GM03348 (cell line): ENCODE results near the gene MCOLN1.

Experiments used
- DNase-seq: peaks from one replicate; pipeline ENCODE4 v3.0.0; 2012; ENCODE audit warnings: low spot score

Gene MCOLN1

DNA sequence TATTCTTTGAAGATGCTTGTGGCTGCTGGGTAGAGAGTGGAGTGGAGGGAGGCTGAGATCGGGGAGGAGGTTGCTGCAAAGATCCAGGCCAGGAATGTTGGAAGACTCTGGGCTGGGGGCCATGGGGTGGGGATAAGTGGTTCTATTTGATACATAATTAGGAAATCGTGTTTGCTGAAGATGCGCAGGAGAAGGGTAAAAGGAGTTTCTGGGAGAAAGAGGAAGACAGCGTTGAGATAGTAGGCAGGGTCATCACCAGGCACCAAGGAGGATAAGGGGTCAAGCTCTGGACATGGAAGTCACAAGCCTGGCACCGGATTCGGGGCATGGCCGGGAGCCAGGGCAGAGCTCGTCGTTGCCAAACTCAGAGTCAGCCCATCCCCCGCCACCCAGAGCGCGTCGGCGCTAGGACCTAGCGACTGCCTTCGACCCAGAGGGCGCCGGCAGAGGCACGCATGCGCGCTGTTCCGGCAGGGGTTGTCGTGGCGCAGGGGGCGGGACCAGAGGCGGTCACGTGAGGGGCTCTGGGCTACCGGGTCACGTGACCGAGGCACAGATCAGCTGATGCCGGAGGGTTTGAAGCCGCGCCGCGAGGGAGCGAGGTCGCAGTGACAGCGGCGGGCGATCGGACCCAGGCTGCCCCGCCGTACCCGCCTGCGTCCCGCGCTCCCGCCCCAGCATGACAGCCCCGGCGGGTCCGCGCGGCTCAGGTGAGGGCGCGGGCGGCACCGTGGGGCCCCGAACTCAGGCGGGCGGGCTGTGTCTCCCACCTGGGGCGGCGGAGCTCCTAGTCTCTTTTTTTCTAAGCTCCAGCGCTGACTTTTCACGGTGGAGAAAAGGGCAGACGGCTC, at the start of gene MCOLN1:
Gene MCOLN1 (plus strand): TSS at position 553 of the 851 bp plus-strand sequence. CDS start 127 bp downstream, at position 680.
- DNase-seq, result peak; percentile 100

GRCh38 chr19:7475665-7476064, 46.8 kb upstream of the MCOLN1 start:
- DNase-seq, result no peak

GRCh38 chr19:7476241-7476640, 46.2 kb upstream of the MCOLN1 start:
- DNase-seq, result no peak

DNA sequence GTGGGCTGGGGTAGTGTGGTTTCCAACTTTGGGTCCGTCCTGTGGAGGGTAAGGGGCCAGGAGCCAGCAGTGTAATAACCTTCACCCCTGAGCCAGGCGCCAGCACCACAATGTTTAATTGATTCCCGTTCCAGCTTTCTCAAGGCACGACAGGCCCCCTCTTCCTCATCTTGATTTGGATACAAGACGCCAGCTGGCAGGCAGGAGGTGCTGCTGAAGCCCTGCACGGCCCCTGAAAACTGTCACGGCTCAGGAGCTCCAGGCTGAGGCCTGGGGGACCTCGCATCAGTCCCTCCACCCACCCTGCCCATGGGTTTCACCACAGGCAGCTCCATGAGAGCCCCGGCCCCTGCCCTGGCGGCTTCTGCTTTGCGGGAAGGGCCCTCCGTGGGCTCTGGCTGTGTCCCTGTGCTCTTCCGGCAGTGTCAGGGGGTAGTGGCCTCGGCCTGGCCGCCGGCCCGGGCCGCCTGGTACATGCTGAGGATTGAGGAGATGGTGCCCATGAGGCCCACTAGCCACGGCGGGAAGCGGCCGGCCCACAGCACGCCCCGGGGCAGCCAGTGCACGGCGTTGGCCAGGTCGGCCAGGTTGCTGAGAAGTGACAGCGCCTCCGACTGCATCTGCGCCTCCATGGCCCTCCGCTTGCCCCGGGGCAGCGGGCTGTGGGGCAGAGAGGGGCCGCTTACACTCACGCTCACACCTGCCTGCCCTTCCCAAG, 45.5 kb upstream of the MCOLN1 start:
- DNase-seq, result no peak

DNA sequence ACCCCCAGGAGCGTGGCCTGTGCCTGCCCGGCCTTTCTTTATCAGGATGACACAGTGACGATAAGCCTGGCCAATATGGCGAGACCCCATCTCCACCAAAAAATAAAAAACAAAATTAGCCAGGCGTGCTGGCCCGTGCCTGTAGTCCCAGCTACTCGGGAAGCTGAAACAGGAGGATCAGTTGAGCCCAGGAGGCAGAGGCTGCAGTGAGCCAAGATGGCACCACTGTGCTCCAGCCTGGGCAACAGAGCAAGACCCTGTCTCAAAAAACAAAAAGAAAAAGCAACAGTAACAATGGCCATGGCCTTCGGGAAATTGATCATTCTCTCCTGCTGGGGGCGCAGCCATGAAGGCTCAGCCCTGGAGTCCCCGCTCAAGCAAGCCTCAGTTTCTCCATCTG, 44.7 kb upstream of the MCOLN1 start:
- DNase-seq, result no peak

GRCh38 chr19:7478173-7478842, 44.1 kb upstream of the MCOLN1 start:
- DNase-seq, result no peak

DNA sequence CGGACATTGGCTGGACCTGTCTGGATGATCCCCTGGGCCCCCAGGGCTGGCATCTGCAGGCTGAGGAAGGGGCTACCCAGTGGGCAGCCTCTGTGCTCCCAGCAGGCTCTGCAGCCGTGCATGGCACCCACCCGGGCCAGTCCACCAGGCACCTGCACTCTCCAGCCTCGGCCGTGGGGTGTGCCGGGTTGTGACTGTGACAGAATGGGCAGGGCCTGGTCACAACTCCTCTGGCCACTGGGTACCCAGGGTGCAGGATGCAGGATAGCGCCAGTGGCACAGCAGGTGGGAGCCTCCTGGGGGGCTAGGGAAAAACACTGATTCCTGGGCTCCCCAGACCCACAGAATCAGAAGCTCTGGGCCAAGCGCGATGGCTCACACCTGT, 43.6 kb upstream of the MCOLN1 start:
- no peak for DNase-seq

DNA sequence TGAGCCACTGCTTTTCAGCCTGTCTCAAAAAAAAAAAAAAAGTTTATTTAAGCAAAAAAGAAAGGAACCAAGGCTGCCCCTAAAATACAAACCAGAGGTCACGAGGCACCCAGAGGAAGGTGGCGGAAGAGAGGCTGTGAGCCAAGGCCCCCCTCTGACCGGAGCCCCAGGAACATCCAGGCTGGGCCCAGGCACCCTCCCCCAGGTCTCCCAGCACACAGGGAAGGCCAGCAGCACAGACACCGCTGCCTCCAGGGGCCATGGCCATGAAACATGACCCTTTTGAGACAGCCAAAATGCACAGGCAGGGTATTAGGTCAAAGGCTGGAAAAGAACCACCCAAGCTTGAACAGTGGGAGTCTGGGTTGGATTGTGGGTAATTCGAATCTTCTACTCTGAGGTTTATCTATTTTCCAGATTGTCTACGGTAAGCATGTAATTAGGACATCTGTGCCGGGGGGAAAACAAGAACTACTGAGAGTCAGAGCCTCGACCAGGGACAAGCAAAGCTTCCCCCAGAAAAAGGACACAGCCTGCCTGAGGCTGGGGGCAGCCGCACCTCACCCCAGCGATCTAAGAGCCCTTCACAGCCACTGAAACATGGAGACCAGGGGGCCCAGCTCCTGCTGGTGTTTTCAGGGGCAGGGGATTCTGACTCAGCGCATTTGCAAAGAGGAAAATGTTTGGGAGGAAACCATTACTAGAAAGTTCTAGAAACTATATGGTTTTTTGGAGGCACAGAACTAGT, 42.0 kb upstream of the MCOLN1 start:
- DNase-seq, result no peak

DNA sequence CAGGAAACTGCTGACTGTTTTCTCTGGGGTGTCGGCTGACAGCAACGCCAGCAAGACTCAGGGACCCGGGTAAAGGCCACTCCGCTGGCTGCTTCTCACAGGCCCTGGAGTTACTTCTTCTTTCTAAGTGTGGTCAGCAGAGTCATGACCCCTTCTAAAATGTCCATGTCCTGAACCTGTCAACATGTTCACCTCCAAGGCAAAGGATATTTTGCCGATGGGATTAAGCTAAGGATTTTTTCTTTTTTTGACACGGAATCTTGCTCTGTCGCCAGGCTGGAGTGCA, 41.5 kb upstream of the MCOLN1 start:
- DNase-seq, result no peak

DNA sequence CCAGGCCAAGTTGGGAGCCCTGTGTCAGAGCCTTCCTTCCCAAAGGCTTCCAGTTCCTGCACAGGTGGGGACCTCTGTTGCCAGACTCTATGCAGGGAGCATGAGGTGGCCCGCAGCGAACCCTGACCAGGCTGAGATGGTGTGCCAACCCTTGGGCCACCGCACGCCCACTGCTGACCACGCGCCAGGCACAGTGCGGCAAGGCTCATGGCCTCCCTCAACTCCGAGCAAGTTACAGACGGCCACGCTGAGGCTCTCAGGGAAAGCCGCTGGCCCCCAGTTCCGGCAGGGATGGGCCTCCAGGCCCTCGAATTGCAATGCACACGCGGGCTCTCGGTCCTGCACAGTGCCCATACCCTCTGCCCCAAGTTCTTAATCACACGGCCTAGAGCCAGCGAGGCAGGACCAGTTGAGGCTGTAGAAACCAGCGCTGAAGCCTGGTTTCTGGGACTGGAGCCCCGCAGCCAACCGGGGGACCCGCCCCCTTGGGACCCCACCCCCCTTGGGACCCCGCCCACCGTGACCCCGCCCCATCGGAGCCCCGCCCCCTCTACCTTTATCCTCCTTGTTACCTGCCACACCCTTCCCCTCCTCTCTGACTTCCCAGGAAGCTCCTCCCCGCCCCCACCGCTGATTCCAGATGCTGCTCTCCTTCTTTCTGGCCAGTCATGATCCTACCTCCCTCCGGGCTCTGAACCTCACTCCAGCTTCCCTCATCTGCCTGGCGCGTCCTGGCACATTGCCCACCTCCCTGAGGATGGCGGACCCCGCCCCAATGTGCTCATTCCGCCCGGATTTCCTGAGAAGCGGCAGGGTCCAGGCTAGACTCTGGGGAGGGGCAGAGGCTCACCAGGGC, 39.6 kb upstream of the MCOLN1 start:
- DNase-seq, result peak; percentile 44

GRCh38 chr19:7483720-7484201, 38.7 kb upstream of the MCOLN1 start:
- DNase-seq, result no peak

DNA sequence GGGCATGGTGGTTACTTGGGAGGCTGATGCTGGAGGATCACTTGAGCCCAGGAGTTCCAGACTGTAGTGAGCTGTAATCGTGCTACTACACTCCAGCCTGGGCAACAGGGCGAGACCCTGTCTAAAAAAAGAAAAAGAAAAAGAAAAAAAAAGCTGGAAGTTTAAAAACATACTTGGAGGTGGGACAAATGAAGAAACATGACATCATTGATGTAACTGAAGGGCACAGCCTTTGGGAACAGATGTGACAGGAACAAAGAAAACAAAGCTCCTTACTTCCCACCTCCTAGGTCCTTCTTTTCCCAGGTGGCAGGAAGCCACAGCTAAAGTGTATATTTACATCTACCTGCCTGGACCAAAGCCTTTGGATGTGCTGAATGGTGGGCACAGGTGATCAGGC, 35.5 kb upstream of the MCOLN1 start:
- DNase-seq, result no peak

- DNase-seq, result peak; percentile 100
These were observed 33.6 kb upstream of the MCOLN1 start, which contains the start of gene PEX11G for GRCh38 chr19:7488736-7489353. Gene PEX11G, minus strand, starts transcription at chr19:7489035. Its CDS starts 25 bp downstream, at chr19:7489010.

DNA sequence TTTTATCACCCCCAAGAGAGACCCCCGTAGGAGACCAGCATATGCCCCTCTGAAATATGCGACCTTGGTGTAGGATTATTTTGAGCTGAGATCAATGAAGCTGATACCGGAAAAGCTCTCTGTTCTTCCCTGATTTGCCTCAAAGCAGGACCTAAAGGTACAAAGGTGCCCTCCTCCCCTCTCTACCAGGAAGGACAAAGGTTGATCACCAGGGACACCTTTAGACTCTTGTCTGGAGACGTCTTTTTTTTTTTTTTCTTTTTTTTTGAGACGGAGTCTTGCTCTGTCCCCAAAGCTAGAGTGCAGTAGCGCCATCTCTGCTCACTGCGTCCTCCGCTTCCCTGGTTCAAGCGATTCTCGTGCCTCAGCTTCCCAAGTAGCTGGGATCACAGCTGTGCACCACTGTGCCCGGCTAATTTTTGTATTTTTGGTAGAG, 32.8 kb upstream of the MCOLN1 start:
- DNase-seq, result no peak

- no peak for DNase-seq
These were observed 30.3 kb upstream of the MCOLN1 start for GRCh38 chr19:7492142-7492541.

DNA sequence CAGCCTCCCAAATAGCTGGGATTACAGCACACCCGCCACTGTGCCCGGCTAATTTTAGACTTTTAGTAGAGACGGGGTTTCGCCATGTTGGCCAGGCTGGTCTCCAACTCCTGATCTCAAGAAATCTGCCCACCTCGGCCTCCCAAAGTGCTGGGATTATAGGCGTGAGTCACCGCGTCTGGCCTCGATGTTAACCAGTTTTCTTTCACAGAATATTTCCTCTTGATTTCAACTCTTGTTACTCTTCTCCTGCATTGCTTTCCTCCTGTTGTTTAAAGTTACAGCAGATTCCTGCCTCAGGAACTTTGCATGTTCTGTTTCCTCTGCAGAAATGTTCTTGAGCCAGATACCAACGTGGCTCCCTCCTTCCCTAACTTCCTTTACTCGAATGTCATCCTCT, 29.9 kb upstream of the MCOLN1 start:
- DNase-seq, result no peak

DNA sequence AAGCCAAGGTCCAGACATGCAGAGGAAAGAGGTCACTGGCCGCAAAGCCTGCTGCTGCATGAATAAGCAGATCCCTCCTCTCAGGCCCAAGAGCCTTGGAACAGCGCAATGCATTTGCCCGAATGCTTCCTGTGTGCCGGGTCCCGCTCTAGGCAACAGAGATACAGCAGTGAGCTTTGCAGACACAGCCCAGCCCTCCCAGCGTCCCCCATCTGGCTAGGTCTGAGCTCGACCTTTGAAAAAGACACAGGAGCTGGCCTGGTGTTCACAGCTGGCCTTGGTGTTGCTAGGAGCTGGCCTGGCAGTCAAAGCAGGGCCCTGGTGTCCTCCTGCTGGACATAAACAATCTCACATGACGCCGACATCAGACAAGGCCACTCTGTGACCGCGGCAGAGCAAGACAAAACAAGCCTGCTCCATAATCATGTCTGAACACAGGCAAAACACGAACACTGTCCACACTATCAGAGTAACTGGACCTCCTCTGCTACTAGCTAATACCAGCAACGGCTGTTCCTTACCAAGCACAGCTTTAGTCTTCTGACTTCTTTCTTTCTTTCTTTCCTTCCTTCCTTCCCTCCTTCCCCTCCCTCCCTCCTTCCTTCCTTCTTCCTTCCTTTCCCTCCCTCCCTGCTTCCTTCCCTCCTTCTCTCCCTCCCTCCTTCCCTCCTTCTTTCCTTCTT, 27.9 kb upstream of the MCOLN1 start:
- DNase-seq, result no peak

- no peak for DNase-seq
These were observed 25.1 kb upstream of the MCOLN1 start for GRCh38 chr19:7497292-7497691.

DNA sequence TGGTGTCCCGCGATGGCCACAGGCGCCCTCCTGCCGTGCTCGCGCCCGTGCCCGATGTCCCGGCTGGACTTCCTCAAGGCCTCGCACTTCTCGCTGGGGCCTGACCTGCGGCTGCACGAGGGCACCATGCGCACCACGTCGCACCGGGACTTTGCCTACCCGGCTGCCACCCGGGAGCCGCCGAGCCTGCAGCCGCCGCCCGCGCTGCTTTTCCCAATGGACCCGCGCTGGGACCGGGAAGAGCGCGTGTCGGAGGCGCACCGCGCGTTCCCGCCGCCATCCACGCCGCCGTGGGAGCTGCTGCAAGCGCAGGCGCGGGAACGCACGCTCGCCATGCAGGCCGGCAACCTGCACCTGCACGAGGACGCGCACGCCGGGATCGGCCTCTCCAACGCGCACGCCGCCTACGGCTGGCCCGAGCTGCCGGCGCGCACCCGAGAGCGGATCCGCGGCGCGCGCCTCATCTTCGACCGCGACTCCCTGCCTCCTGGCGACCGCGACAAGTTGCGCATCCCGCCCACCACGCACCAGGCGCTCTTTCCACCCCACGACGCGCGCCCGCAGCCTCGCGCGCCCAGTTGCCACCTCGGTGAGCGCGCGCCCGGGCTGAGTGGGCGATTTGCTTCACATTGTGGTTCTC, 21.5 kb upstream of the MCOLN1 start:
- peak; percentile 56 for DNase-seq

- DNase-seq, result no peak
These were observed 19.9 kb upstream of the MCOLN1 start for GRCh38 chr19:7502552-7502951.
